IMR-90 (cell line): Measurements from ENCODE around the gene ZNF595. TPM values are rescaled to one million over a fixed set of nuclear protein-coding genes. Genes with fewer than 3 reads are reported as not detected.
"Not testable (repeated sequence)": the region's sequence is repeated elsewhere in the genome, so short reads cannot be mapped to it uniquely, and the experiment has no call there.

Experiments used
- ATAC-seq: fragments of 200-7000 bp; cut with Tn5 transposase; 2 replicates; pipeline ENCODE4 v1.9.1; 2020; ENCODE audit warnings: low read depth, mild to moderate bottlenecking, moderate library complexity
- BruUV-seq: library from RNA; stranded (reverse); fragments of 400-500 nt; replicated peaks from 2 replicates; lab custom pipeline; 2021; lab: Mats Ljungman, UMichigan
- CTCF ChIA-PET: fragments of 300-600 bp; formaldehyde crosslinking; extraction: SDS; loops from one replicate; lab custom pipeline; 2021; ENCODE audit warnings: antibody characterized with exemption; lab: Yijun Ruan, JAX
- POLR2A ChIA-PET: fragments of 300-600 bp; sonication (Branson Sonifier 250); formaldehyde crosslinking; loops from one replicate; lab custom pipeline; 2022; ENCODE audit warnings: antibody characterized with exemption; ENCODE audit not compliant: unreplicated experiment; lab: Charles Lee
- DNase-seq: peaks from one replicate; pipeline ENCODE4 v3.0.0; 2013
- H2AFZ ChIP-seq: replicated peaks from 2 replicates; pipeline ENCODE3; 2013; ENCODE audit warnings: low read length, mild to moderate bottlenecking; ENCODE audit not compliant: poor library complexity
- H2AK5ac ChIP-seq: 2 replicates; pipeline ENCODE4 v1.6.1; 2013; ENCODE audit warnings: low read depth, low read length, inconsistent platforms
- H2AK9ac ChIP-seq: replicated peaks from 2 replicates; pipeline ENCODE3; 2013; ENCODE audit warnings: mild to moderate bottlenecking, low read depth, low read length, moderate library complexity; ENCODE audit not compliant: poor library complexity
- H2BK120ac ChIP-seq: 2 replicates; pipeline ENCODE4 v1.6.1; 2013; ENCODE audit warnings: low read depth, low read length, inconsistent platforms
- H2BK15ac ChIP-seq: 3 replicates; pipeline ENCODE4 v1.6.1; 2013; ENCODE audit warnings: low read depth, low read length, inconsistent platforms
- H2BK20ac ChIP-seq: 2 replicates; pipeline ENCODE4 v1.6.1; 2013; ENCODE audit warnings: low read depth, mild to moderate bottlenecking, inconsistent platforms, low read length, moderate library complexity
- H2BK5ac ChIP-seq: 2 replicates; pipeline ENCODE4 v1.6.1; 2013; ENCODE audit warnings: mild to moderate bottlenecking, low read depth, low read length, inconsistent platforms; ENCODE audit not compliant: poor library complexity, severe bottlenecking
- H3K14ac ChIP-seq: replicated peaks from 2 replicates; pipeline ENCODE4 v1.6.1; 2013; ENCODE audit warnings: low read depth, low read length, inconsistent platforms
- H3K18ac ChIP-seq: 2 replicates; pipeline ENCODE4 v1.6.1; 2013; ENCODE audit warnings: low read depth, low read length, control low read depth
- H3K23ac ChIP-seq: 2 replicates; pipeline ENCODE4 v1.6.1; 2013; ENCODE audit warnings: low read depth, low read length, inconsistent platforms
- H3K27ac ChIP-seq: 2 replicates; pipeline ENCODE4 v1.5.1; 2013; ENCODE audit warnings: mild to moderate bottlenecking, control low read depth, low read length; ENCODE audit not compliant: insufficient read depth
- H3K27me3 ChIP-seq: 2 replicates; pipeline ENCODE4 v1.6.1; 2013; ENCODE audit warnings: low read length; ENCODE audit not compliant: control insufficient read depth, insufficient read depth
- H3K36me3 ChIP-seq: 2 replicates; pipeline ENCODE4 v1.6.1; 2013; ENCODE audit warnings: low read length, mixed read lengths; ENCODE audit not compliant: control insufficient read depth, insufficient read depth
- H3K4ac ChIP-seq: 2 replicates; pipeline ENCODE4 v1.6.1; 2013; ENCODE audit warnings: low read depth, low read length, inconsistent platforms
- H3K4me1 ChIP-seq: 2 replicates; pipeline ENCODE4 v1.6.1; 2013; ENCODE audit warnings: low read length, mixed read lengths; ENCODE audit not compliant: control insufficient read depth, insufficient read depth
- H3K4me2 ChIP-seq: 2 replicates; pipeline ENCODE4 v1.6.1; 2013; ENCODE audit warnings: low read depth, mild to moderate bottlenecking, control low read depth, low read length, moderate library complexity
- H3K4me3 ChIP-seq: 2 replicates; pipeline ENCODE4 v1.5.1; 2013; ENCODE audit warnings: low read depth, mild to moderate bottlenecking, control low read depth, low read length, moderate library complexity; ENCODE audit not compliant: insufficient read depth
- H3K56ac ChIP-seq: 2 replicates; pipeline ENCODE4 v1.6.1; 2013; ENCODE audit warnings: low read length, inconsistent platforms; ENCODE audit not compliant: insufficient read depth; ENCODE audit errors: extremely low read depth
- H3K79me1 ChIP-seq, 2 experiments: 2 replicates each; pipeline ENCODE4 v1.6.1; 2013; ENCODE audit warnings: low read length in 2 of 2, inconsistent platforms in 1 of 2, low read depth in 1 of 2
- H3K9ac ChIP-seq: 2 replicates; pipeline ENCODE4 v1.6.1; 2013; ENCODE audit warnings: low read depth, low read length, control low read depth
- H3K9me1 ChIP-seq: 2 replicates; pipeline ENCODE4 v1.6.1; 2013; ENCODE audit warnings: low read length, inconsistent platforms; ENCODE audit not compliant: insufficient read depth
- H3K9me3 ChIP-seq: 2 replicates; pipeline ENCODE4 v1.6.1; 2013; ENCODE audit warnings: low read length; ENCODE audit not compliant: control insufficient read depth, insufficient read depth
- H4K20me1 ChIP-seq: 2 replicates; pipeline ENCODE4 v1.6.1; 2013; ENCODE audit warnings: low read length, inconsistent platforms; ENCODE audit not compliant: insufficient read depth
- H4K5ac ChIP-seq: 2 replicates; pipeline ENCODE4 v1.6.1; 2013; ENCODE audit warnings: mild to moderate bottlenecking, low read depth, low read length, control low read depth
- H4K8ac ChIP-seq, 2 experiments: 2 replicates each; pipeline ENCODE4 v1.6.1; 2013; ENCODE audit warnings: low read depth in 2 of 2, low read length in 2 of 2, control low read depth in 1 of 2, inconsistent platforms in 1 of 2
- H4K91ac ChIP-seq: 2 replicates; pipeline ENCODE4 v1.6.1; 2013; ENCODE audit warnings: low read depth, low read length, inconsistent platforms; ENCODE audit not compliant: insufficient read depth
- WGBS, 2 experiments: methylation state at CpG; one replicate each; pipeline versions ENCODE4 v1.1.5 to v1.1.7; 2013; ENCODE audit warnings: missing lambda C conversion rate in 2 of 2; ENCODE audit not compliant: insufficient read length in 1 of 2; ENCODE audit errors: extremely low coverage in 2 of 2; 5-methylcytosine and 5-hydroxymethylcytosine counted together
- dilution Hi-C: fragments of 300-500 bp; cut with HindIII; formaldehyde crosslinking; loops from one replicate; pipeline ENCODE4 v1.14.3; 2018; ENCODE audit warnings: low sequenced_read_pairs; ENCODE audit not compliant: unreplicated experiment
- in situ Hi-C: fragments of 300-500 bp; cut with MboI; formaldehyde crosslinking; loops from 3 replicates; pipeline ENCODE4 v1.14.3; 2019; ENCODE audit warnings: low sequenced_read_pairs, inconsistent platforms, mixed read lengths
- intact Hi-C: fragments of 100-400 bp; cut with micrococcal nuclease; formaldehyde crosslinking; loops from 2 replicates; pipeline ENCODE4 v1.10.0; 2022
- polyA plus RNA-seq, 3 experiments: library from polyadenylated mRNA; depleted of rRNA; stranded (reverse); fragments of >200 nt; gene quantifications; 2 replicates each; pipeline ENCODE4 v1.2.3, GENCODE V29; 2012; ENCODE audit warnings: low replicate concordance in 1 of 3
- total RNA-seq: library from RNA; depleted of rRNA; stranded (reverse); fragments of >200 nt; gene quantifications from 2 replicates; pipeline ENCODE4 v1.2.3, GENCODE V29; 2012

ZNF595 gene
- total and polyA plus RNA-seq, 2 of the 4 experiments (the other 2 are of a cell fraction), result 1.9 to 6.8 TPM

- H4K91ac ChIP-seq, H3K18ac ChIP-seq, H3K4me1 ChIP-seq, H4K20me1 ChIP-seq, H3K27ac ChIP-seq, H4K8ac ChIP-seq, dilution Hi-C loops, H3K14ac ChIP-seq, BruUV-seq, DNase-seq, in situ Hi-C loops, H3K4me2 ChIP-seq, H2BK120ac ChIP-seq, H3K23ac ChIP-seq, H2AK5ac ChIP-seq, POLR2A ChIA-PET, H3K56ac ChIP-seq, H2AFZ ChIP-seq, H4K5ac ChIP-seq, H2BK5ac ChIP-seq, H2AK9ac ChIP-seq, H3K9me3 ChIP-seq, ATAC-seq, H3K9ac ChIP-seq, H3K27me3 ChIP-seq, H3K36me3 ChIP-seq, H3K4ac ChIP-seq, H2BK15ac ChIP-seq, intact Hi-C loops, H3K79me1 ChIP-seq, H2BK20ac ChIP-seq, H3K4me3 ChIP-seq, H3K9me1 ChIP-seq, CTCF ChIA-PET: not testable (repeated sequence)
- no CpG with 5 or more reads among the region's 1 CpG for WGBS, 2 experiments
Measured at GRCh38 chr4:18589-18988, 34.5 kb upstream of the ZNF595 start.

DNA sequence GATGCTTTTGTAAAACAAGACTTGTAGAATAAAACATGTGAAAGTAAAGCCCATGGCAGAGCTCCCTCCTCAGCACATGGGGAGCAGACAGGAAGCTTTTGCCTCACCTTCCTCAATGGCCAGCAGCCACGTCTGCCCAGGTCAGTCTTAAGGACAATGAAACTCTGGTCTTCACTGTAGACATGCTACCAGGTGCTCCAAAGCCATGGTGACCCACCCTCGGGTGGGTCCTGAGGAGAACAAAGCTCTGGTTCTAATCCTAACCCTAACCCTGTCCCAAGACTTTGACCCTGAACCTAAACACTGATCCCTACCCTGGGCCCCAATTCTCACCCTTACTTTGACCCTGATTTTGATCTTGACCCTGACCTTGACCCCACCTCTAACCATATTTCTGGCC lies 30.2 kb upstream of the ZNF595 start:
- H3K27ac ChIP-seq, H3K79me1 ChIP-seq, H3K18ac ChIP-seq, H4K8ac ChIP-seq, DNase-seq, H2BK5ac ChIP-seq, H2AFZ ChIP-seq, H2BK120ac ChIP-seq, H4K91ac ChIP-seq, H2AK9ac ChIP-seq, BruUV-seq, H3K9me1 ChIP-seq, H4K5ac ChIP-seq, POLR2A ChIA-PET, H3K4me3 ChIP-seq, H3K14ac ChIP-seq, H2BK20ac ChIP-seq, H3K9me3 ChIP-seq, ATAC-seq, H3K27me3 ChIP-seq, H3K4me2 ChIP-seq, H3K36me3 ChIP-seq, H3K23ac ChIP-seq, dilution Hi-C loops, H3K56ac ChIP-seq, H4K20me1 ChIP-seq, H3K4ac ChIP-seq, H2BK15ac ChIP-seq, H3K9ac ChIP-seq, intact Hi-C loops, H2AK5ac ChIP-seq, CTCF ChIA-PET, H3K4me1 ChIP-seq, in situ Hi-C loops: not testable (repeated sequence)
- WGBS, 2 experiments, result no CpG with 5 or more reads among the region's 2 CpGs
